ENCODE data around the gene GCN1.
A peak's percentile ranks its signal among the peaks of the same experiment; 100 is the strongest.

GCN1 gene

GRCh38 chr12:120136093-120136770 lies 58.3 kb downstream of the GCN1 start:
- DNase-seq = no peak

- DNase-seq = no peak
These were observed 60.1 kb downstream of the GCN1 start for GRCh38 chr12:120134307-120134980.

GRCh38 chr12:120132863-120133385 lies 61.6 kb downstream of the GCN1 start:
- no peak for DNase-seq

- no peak for DNase-seq
These were observed 62.3 kb downstream of the GCN1 start for GRCh38 chr12:120132054-120132836.

- no peak for DNase-seq
These were observed 63.4 kb downstream of the GCN1 start for GRCh38 chr12:120131116-120131515.

- DNase-seq = no peak
These were observed 64.5 kb downstream of the GCN1 start for GRCh38 chr12:120130011-120130410.

- DNase-seq = no peak
These were observed 67.9 kb downstream of the GCN1 start for GRCh38 chr12:120126635-120127005.

- DNase-seq = no peak
These were observed 68.5 kb downstream of the GCN1 start for GRCh38 chr12:120125792-120126634.

GRCh38 chr12:120125029-120125428 lies 69.5 kb downstream of the GCN1 start:
- no peak for DNase-seq

- no peak for DNase-seq
These were observed 72.7 kb downstream of the GCN1 start for GRCh38 chr12:120121766-120122293.

GRCh38 chr12:120121343-120121742 lies 73.2 kb downstream of the GCN1 start:
- DNase-seq = no peak

GRCh38 chr12:120119271-120119973 lies 75.1 kb downstream of the GCN1 start:
- DNase-seq = no peak

- no peak for DNase-seq
These were observed 76.0 kb downstream of the GCN1 start for GRCh38 chr12:120118321-120119061.

- DNase-seq = no peak
These were observed 76.6 kb downstream of the GCN1 start for GRCh38 chr12:120117961-120118320.

- DNase-seq = peak; percentile 81
These were observed 77.5 kb downstream of the GCN1 start for GRCh38 chr12:120116792-120117651.

GRCh38 chr12:120116441-120116791 lies 78.1 kb downstream of the GCN1 start, which contains the start of gene RAB35:
Gene RAB35, minus strand, starts transcription at chr12:120116753. Its CDS starts 103 bp downstream, at chr12:120116650.
- no peak for DNase-seq

GRCh38 chr12:120115692-120116440 lies 78.6 kb downstream of the GCN1 start:
- peak; percentile 10 for DNase-seq

- DNase-seq = no peak
These were observed 79.4 kb downstream of the GCN1 start for GRCh38 chr12:120115066-120115465.
